T-helper 1 cell treated with Interleukin-12 subunit alpha and Interleukin-12 subunit beta and Interleukin-4 antibody, amounts not matched to agents 30 ng/mL and 1 ng/mL, for 36 hours (primary cell): ENCODE data around the gene AGXT2. TPM values are rescaled to one million over a fixed set of nuclear protein-coding genes. Genes with fewer than 3 reads are reported as not detected.
"Not testable (repeated sequence)": the region's sequence is repeated elsewhere in the genome, so short reads cannot be mapped to it uniquely, and the experiment has no call there.

Source experiments
- intact Hi-C: fragments of 100-400 bp; cut with micrococcal nuclease; formaldehyde crosslinking; loops from one replicate; pipeline ENCODE4 v1.15.1; 2024
- total RNA-seq: library from RNA; stranded (reverse); gene quantifications from 2 replicates; pipeline ENCODE4 v1.2.3, GENCODE V29; 2022

AGXT2 gene
- total RNA-seq, 1 donor from 2014 or later = not detected

- intact Hi-C loops = no loop called here
Observed at GRCh38 chr5:35015063-35015462, 32.7 kb downstream of the AGXT2 start.

- intact Hi-C loops = no loop called here
Observed at GRCh38 chr5:35012796-35013195, 35.0 kb downstream of the AGXT2 start.

DNA sequence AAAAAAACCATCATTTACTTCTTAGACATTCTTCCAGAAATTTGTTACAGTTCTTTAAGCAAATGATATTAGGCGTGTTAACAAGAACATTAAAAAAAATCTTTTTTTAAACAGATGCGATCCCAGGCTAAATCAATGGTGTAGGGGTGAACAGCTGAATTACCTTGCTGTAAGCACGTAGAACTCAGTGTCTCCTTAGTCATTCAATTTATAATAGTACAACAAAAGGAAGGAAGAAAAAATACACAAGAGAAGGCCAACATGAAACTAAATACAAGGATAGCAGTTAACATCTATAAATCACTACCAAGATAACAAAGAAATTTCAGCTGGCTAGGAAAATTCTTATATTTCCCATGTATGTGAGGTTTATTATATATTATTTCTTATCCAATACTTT lies 35.4 kb downstream of the AGXT2 start:
- intact Hi-C loops = no loop called here

DNA sequence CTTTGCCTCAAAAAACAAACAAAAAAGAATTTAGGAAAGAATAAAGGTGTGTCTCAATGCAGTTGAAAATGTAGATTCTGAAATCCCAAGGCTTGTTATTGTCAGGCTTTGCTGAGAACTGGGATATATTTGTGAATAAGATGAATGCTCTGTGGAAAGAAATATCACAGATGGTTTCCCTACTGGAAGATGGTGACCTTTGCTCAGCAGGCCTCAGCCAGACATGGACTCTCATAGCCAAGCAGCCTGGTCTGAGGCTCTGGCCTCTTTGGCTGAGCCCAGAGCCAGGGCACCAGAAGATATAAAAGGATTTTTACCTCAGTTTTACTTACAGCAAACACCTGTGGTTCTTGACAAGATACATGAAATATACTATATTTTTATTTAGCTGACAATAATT lies 37.1 kb downstream of the AGXT2 start:
- intact Hi-C loops = no loop called here

DNA sequence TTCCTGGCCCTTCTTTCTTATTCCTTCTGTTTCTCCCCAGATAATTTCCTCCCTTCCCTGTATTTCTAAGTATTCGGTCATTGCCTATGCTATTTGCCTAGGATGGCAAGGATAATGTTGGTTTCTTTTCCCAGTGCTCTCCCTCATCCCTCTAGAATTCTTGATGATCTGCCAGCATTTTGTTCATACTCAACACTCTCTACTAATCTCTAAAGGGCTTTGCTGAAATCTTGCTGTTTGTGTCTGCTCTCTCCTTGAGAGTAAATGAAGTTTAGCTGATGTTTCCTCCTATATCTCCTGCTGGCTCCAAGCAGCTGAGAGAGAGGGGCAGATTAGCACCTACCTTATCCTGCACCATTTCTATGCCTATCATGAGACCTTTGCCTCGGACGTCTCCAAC lies 38.1 kb downstream of the AGXT2 start:
- intact Hi-C loops = no loop called here

DNA sequence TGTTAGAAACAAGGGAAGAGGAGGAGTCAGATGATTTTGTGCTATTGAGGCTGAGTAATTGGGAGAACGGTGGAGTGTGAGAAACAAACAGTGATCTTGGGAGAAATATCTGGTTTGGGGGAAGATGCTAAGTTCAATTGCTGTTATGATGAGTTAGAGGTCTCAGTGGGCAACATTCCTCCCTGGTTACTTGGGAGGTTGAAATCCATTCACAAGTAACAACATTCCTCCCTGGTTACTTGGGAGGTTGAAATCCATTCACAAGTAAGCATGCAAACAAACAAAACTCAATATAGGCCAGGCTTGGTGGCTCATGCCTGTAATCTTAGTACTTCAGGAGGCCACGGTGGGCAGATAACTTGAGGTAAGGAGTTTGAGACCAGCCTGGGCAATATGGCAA lies 38.7 kb downstream of the AGXT2 start:
- intact Hi-C loops = no loop called here

GRCh38 chr5:35004771-35005170 lies 43.0 kb downstream of the AGXT2 start:
- intact Hi-C loops = loop anchor here (5.0 kb wide), 1 partner anchor 923 kb away; no protein-coding TSS in a partner anchor

DNA sequence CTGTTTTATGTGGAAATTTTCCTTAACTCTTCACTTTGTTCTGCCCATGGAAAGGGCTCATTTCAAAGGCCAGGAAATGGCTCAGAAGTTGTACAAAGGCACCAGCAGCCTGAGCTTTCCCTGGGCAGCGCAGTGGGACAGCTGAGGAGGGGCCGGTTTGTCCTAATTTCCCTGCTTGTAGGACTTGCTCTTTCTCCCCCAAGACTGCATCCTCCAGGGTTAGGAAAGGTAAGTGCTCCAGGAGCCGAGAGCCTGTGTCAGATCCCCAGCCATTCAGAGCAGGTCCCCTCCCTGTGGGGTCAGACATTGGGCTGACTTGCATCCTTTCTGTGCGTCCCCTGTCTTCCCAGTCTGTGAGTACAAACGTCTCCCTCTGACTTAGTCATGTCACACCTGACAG lies 43.5 kb downstream of the AGXT2 start:
- intact Hi-C loops = loop anchor here (5.0 kb wide), 1 partner anchor 923 kb away; no protein-coding TSS in a partner anchor

DNA sequence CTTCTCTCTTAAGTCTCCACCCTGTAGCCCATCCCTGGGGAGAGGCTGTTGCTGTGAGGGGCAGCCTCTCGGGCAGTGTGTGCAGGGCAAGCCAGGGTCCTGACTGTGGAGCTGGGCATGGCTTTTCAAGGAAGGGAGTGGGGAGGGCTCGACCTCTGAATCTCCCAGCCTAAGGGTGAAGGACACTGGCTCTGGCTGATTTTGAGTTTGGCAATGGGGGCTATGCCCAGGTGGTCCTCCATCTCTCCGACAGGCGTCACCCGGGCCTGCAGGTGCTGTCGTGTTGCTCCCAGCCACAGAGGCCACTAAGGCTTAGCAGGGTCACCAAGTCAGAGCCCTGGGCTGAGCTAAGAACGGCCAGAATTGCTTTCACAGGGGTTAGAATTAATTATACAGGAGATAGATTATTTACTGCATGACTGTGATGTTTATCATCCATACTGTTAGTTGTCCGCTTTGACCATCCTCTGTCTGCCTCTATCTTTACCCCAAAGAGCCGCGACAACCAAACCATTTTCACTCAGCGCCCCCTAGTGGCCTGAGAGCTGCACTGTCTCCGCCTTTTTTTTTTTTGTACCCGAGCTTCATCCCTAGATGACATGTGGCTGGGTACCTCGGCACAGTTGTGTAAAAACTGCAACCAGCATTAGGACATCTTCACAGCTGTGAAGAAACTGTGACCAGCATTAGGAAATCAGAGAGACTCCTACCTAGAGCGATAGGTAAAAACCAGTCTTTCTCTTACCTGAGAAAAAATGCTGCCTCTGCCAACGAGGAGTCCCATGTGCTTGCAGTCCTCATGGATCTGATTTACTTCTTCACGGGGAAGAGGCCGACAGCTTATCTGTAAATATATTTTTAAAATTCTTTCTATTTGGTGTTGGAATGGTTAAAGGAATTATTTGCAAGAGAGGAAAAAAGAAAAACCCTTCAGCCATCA lies 44.5 kb downstream of the AGXT2 start:
- intact Hi-C loops = loop anchor here (1.0 to 5.0 kb wide), 7 partner anchors 45 to 924 kb away; partner anchors contain the start of genes BRIX1, DNAJC21 and RAD1

DNA sequence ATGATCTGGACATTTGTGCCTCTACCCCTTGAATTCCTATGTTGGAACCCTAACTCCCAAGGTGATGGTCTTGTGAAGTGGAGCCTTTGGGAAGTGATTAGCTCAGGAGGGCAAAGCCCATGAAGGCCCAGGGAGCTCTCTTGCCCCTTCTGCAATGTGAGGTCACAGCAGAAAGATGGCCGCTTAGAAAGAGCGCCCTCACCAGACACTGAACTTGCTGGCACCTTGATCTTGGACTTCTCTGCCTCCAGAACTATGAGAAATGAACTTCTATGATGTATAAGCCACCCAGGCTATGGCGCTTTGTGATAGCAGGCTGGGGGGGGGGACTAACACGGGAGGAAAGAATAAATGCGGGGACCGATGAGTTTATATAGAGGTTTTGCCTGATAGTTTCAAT lies 45.3 kb downstream of the AGXT2 start:
- intact Hi-C loops = loop anchor here (5.0 kb wide), 1 partner anchor 925 kb away; no protein-coding TSS in a partner anchor

GRCh38 chr5:35001842-35002241 lies 45.9 kb downstream of the AGXT2 start:
- intact Hi-C loops = loop anchor here (5.0 kb wide), 1 partner anchor 925 kb away; no protein-coding TSS in a partner anchor

GRCh38 chr5:34998058-34998789 lies 49.5 kb downstream of the AGXT2 start:
- intact Hi-C loops = no loop called here

GRCh38 chr5:34996261-34996660 lies 51.5 kb downstream of the AGXT2 start:
- intact Hi-C loops = no loop called here

DNA sequence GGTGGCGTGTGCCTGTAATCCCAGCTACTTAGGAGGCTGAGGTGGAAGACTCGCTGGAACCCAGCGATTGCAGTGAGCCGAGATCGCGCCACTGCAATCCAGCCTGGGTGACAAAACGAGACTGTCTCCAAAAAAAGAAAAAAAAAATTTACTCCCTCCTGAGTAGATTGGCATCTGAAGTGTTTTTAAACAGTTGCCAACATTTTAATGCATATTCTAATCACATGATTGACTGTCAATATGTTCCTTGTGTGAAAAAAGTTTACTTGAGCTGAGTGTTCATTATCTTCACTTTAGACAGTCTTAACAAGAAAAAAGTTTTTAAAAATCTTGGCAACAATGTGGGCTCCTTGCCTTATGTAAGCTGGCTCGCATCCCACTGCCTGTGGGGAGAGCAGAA lies 53.8 kb downstream of the AGXT2 start:
- intact Hi-C loops = no loop called here

DNA sequence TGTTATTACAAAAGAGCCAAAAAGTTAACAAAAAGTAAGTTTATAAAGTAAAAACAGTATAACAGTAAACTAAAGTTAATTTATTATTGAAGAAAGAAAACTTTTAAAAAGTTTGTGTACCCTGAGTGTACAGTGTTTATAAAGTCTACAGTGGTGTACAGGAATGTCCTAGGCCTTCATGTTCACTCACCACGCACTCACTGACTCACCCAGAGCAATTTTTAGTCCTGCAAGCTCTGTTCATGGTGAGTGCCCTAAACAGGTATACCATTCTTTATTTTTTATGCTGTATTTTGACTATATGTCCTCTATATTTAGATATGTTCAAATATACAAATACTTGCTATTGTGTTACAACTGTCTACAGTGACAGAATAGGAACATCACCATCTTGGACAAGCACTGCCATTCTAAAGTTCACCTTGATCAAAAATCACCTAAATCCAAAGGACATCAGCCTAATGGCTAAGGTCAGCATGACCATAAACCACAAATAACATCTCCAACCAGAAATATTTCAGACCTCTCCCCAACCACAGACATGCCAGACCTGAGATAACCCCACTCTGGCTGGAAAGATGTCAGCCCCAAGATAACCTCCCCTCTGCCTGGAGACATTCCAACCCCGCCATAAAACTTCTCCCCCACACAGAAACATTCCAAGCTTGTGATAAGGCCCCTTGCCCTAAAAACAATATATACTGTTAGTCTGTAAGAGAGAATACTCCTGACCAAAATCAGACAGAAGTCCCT lies 56.1 kb downstream of the AGXT2 start:
- intact Hi-C loops = no loop called here

DNA sequence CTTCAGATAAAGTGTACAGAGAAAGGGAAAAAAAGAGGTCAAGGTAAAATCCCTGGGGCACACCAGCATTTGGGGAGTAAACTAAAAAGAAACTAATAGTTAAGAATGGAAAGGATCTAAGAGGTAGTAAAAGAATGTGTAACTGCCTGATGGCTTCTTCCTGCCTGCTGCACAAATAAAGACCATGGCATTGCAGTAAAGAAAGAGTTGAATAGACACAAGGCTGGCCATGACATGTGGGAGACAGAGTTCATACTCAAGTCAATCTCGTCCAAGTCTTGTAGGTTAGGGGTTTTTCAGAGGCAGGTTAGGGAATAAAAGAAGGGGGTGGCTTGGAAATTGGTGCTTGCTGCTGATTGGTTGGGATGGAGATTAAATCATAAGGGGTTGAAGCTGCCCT lies 60.8 kb downstream of the AGXT2 start:
- intact Hi-C loops = no loop called here

GRCh38 chr5:34982823-34983222 lies 64.9 kb downstream of the AGXT2 start:
- intact Hi-C loops = no loop called here

DNA sequence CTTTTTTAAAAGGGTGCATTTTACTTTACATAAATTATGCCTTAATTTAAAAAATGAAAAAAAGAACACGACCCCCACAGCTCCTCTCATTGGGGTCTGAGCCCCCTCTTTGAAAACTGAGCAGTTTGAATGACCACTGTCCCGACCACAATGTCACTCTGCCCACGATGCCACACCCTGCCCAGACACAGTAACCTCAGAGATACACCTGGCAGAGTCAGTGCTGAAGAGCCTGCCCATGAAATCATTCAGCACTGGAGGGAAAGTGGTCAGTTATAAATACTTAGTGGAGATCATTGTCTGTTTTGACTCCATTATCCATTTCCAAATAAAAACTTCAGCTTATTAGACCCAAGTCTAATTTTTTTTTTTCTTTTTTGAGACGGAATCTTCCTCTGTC lies 69.1 kb downstream of the AGXT2 start:
- intact Hi-C loops = no loop called here

GRCh38 chr5:34977934-34978613 lies 69.7 kb downstream of the AGXT2 start:
- intact Hi-C loops = no loop called here

GRCh38 chr5:34976347-34976746 lies 71.4 kb downstream of the AGXT2 start:
- intact Hi-C loops = no loop called here

GRCh38 chr5:34971655-34972054 lies 76.1 kb downstream of the AGXT2 start:
- intact Hi-C loops = not testable (repeated sequence)
